Cardiac fibroblast (primary cell): ENCODE results near the gene CDC40.

Source experiments
- DNase-seq, 2 donors: peaks; one replicate each; pipeline versions ENCODE4 v3.0.0 to v3.0.0-alpha.2; 2010; ENCODE audit warnings: low read depth in 2 of 2
- H3K4me3 ChIP-seq, 2 donors: replicated peaks in 1 of 2; 1 replicate in 1 of 2; 2 replicates in 1 of 2; pipeline ENCODE4 v1.5.1; 2011; ENCODE audit warnings: low read depth in 2 of 2, low read length in 2 of 2, mild to moderate bottlenecking in 2 of 2, moderate library complexity in 1 of 2
- TF ChIP-seq, protein P1 (sequence below): IDR thresholded peaks from one replicate; pipeline ENCODE4 v1.5.1; 2011; ENCODE audit warnings: low read depth, mild to moderate bottlenecking, low read length, inconsistent platforms

CDC40 gene

DNA sequence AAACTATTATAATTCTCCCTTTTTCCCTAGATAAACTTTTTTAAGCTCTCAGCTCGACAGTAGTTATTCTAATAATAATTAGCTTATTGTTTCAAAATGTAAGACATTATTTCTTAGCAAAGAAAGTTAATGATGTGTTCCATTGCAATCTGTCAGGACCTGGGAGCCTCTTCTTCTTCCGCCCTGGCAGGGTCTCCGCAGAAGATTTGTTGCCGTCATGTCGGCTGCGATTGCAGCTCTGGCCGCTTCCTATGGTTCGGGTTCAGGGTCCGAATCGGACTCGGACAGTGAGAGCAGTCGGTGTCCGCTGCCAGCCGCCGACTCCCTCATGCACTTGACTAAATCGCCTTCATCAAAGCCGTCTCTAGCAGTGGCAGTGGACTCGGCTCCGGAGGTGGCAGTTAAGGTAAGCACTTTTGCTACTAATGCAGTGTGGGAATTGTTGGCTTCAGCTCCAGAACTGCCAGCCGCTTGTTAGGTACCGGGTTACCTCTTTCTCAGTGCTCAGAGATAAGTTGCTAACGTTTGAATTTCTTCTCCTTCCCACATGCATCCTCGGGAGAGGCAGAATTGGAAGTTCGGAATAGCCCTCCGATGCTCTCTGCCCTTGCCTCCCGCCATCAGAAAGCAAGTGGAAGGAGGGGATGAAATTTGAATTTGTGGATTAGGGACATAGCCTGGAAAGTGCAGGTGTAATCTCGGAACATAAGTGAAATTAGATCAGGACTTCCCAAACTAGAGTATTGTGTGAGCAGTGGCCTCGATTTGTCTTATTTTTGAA, at the start of gene CDC40:
Gene CDC40 (plus strand): TSS at position 200 of the 781 bp plus-strand sequence. CDS start 18 bp downstream, at position 218.
- no peak for DNase-seq
- TF ChIP-seq, protein P1, sequence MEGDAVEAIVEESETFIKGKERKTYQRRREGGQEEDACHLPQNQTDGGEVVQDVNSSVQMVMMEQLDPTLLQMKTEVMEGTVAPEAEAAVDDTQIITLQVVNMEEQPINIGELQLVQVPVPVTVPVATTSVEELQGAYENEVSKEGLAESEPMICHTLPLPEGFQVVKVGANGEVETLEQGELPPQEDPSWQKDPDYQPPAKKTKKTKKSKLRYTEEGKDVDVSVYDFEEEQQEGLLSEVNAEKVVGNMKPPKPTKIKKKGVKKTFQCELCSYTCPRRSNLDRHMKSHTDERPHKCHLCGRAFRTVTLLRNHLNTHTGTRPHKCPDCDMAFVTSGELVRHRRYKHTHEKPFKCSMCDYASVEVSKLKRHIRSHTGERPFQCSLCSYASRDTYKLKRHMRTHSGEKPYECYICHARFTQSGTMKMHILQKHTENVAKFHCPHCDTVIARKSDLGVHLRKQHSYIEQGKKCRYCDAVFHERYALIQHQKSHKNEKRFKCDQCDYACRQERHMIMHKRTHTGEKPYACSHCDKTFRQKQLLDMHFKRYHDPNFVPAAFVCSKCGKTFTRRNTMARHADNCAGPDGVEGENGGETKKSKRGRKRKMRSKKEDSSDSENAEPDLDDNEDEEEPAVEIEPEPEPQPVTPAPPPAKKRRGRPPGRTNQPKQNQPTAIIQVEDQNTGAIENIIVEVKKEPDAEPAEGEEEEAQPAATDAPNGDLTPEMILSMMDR, result no peak

DNA sequence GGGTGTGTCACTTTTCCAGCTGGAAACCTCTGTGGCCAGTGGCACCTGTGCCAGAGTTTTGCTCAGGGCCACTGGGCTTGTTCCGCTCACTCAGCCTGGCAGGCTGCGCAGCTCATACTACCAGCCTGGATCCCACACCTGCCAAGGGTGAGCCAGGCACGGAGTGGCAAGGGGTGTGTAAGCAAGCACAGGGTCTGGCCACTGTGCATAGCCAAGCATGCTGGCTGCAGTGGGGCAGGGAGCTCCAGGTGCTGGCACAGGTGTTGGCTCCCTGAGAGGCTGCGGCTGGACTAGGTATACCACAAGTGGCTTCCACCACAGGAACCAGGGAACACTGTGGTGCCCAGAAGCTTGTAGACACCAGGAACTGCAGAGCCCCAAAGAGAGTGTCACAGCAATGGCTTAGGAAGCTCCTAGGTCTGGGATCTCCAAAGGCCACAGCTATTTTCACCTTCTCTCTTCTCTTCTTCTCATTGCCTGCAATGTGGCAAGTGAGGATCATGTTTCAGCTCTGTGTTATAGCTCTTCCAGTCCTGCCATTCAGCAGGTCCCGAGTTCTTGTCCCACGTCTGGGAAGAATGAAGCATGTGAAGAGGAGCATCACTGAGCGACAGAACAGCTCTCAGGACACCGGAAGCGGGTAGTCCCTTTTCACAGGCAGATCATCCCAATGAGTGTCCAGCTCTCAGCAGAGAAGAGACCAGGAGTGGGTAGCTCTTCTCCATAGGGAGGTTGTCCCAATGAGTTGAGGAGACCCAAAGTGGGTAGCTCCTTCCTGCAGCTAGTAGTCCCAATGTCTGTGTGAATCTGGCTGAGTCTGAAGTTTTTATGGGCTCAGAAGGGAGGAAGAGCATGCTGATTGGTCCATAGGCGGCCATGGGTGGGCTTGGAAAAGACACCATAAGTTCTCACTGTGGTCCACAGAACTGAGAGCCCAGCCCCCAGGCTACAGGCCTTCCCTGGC, 42.0 kb upstream of the CDC40 start:
- H3K4me3 ChIP-seq, result no peak overlapping the region
- TF ChIP-seq, protein P1, result no peak
- no peak for DNase-seq

More for the DNA sequence above, at the start of gene CDC40:
- peak within 1 kb of the TSS; percentile 86 to 94 for H3K4me3 ChIP-seq

DNA sequence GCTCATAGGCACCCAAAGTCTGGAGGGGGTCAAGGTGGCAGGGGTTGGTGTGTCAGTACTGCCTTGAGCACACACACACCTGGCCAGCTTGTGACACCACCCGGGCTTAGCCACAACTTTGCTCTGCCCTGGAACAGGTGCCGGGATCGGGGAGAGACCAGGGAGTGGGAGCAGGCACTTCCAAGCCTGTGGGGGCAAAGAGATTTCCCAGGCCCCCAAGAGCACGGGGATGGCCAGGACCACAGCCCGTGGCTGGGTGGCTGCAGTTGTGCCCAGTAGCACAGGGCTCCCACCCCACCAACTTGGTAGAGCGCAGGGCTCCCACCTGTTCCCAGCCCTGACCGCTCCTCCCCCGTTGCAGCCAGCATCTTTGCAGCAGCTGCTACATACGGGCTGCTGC, 41.2 kb upstream of the CDC40 start:
- DNase-seq, result no peak
- no peak overlapping the region for H3K4me3 ChIP-seq
- TF ChIP-seq, protein P1, result no peak

DNA sequence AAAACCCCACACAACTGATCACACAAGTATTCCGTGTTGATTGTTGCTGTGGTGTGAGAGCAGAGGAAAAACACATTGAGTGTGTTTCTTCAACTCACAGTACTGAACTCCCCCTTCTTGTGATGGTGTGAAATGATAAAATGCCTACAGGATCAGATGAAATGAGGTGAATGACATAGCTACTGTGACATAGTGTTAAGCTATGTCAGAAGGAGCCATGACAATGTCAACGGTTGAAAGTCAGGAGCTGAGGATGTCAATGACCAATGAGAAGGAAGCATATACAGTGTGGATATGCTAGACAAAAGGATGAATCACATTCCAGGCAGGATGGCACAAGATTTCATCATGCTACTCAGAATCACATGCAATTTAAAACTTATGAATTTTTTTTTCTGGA, 39.6 kb upstream of the CDC40 start:
- no peak overlapping the region for H3K4me3 ChIP-seq
- TF ChIP-seq, protein P1, result no peak
- peak; percentile 56 to 89 for DNase-seq

DNA sequence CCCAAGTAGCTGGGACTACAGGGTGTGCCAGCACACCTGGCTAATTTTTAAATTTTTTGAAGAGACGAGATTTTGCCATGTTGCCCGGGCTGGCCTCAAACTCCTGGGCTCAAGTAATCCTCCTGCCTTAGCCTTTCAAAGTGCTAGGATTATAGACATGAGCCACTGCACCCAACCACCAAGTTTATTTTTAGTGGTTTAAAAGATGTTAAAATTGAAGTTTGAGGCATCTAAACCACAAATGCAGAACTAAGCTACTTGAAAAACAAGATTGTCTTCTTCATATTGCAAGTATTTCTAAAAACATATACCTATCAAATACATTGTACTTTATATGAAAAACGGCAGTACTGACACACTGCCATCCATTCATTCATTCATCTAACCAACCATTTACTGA, 32.4 kb upstream of the CDC40 start:
- H3K4me3 ChIP-seq, result no peak overlapping the region
- no peak for DNase-seq
- TF ChIP-seq, protein P1, result no peak

DNA sequence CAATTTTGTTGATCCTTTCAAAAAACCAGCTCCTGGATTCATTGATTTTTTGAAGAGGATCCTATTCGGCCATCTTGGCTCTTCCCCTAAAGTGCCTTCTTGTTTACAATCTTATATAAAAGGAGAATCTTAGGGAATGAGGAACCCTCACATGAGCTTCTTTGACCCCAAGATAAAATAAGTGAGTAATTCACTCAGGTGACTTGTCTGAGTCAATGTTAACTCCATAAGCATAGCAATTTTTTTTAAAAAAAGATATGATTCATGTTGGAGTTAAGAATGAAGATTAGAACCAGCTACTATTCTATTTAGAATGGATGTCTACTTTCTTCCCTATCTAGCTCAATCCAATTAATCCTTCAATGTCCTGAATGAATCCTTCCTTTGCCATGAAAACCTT, 21.7 kb upstream of the CDC40 start:
- H3K4me3 ChIP-seq, result no peak overlapping the region
- DNase-seq, result peak in 1 of 2 donors; percentile 15
- TF ChIP-seq, protein P1, result no peak
